ENCODE measurements around the gene MAN2B2.

MAN2B2 gene

DNA sequence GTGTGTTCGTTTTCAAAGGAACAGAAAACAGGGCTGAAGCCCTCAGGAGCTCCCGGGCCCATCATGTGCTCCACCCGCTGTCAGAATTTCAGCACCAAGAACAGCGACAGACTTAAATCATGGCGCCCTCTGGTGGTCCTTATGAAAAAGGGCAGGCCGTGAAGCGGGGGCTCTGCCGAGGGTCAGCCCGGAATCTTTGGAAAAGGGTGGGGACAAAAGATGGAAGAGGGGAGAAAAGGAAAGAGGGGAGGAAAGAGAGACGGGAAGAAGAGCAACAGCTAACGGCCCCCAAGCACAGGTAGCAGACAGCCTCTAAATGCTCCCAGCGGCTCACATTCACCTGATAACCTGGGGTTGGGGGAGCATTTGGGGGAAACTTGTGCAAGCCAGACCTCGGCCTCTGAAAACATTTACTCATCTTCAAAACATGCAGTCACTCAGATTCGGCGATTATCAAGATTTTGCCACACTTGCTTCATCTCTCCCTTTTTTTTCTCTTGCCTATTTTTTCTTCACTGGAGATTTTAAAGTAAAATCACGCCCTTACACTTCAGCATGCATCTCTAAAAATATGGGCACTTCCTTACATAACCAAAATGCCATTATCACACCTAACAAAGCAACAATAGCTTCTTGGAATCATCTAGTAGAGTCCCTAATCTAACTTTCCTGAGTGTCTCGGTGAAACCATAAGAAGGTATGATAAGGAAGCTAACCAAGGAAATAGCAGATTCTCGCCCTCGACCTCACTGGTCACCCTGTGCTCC is 28.1 kb upstream of the MAN2B2 start:
- DNase-seq, result peak; percentile 43

GRCh38 chr4:6548201-6548881 is 26.6 kb upstream of the MAN2B2 start:
- DNase-seq, result no peak

GRCh38 chr4:6548882-6549230 is 26.1 kb upstream of the MAN2B2 start:
- DNase-seq, result no peak

DNA sequence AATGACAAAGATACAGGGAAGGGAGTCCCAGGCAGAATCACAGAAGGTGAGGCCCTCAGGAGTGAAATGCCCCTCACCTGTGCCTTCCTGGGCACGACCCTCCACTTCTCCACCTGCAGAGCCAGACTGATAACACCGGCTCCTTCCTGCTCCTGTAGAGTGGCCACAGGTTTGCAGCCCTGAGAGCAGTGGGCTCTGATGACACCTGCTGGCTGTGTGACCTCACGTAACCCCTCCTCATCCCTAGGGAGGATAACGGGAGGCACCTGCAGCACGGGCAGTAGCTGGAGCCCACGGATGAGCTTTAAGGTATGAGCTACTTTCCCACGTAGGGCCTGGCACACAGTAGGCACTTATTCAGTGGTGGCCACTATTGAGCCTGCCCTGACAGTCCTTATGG is 25.5 kb upstream of the MAN2B2 start:
- DNase-seq, result no peak

GRCh38 chr4:6549890-6550620 is 24.9 kb upstream of the MAN2B2 start:
- DNase-seq, result no peak

GRCh38 chr4:6550821-6551220 is 24.2 kb upstream of the MAN2B2 start:
- no peak for DNase-seq

DNA sequence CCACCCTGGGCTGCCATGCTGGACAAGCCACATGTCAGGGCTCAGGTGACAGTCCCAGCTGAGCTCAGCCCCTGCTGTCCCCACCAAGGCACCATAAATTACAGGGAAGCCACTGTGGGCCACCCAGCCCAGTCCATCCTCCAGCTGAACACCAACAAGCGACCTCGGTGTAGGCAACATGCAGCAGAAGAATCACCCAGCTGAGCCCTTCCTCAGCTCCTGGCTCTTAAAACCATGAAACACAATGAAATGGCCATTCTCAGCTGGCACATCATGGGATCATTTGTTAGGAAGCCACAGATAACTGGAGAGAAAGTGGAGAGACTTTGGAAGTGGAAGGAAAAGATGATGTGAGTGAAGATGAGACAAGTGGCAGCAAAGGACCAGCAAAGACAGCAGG is 23.3 kb upstream of the MAN2B2 start:
- no peak for DNase-seq

GRCh38 chr4:6555519-6555918 is 19.5 kb upstream of the MAN2B2 start:
- no peak for DNase-seq

GRCh38 chr4:6556263-6556662 is 18.7 kb upstream of the MAN2B2 start:
- no peak for DNase-seq

GRCh38 chr4:6557185-6557584 is 17.8 kb upstream of the MAN2B2 start:
- DNase-seq, result no peak

- DNase-seq, result no peak
These were observed 17.1 kb upstream of the MAN2B2 start for GRCh38 chr4:6557856-6558255.

GRCh38 chr4:6560416-6561172 is 14.4 kb upstream of the MAN2B2 start:
- DNase-seq, result no peak

DNA sequence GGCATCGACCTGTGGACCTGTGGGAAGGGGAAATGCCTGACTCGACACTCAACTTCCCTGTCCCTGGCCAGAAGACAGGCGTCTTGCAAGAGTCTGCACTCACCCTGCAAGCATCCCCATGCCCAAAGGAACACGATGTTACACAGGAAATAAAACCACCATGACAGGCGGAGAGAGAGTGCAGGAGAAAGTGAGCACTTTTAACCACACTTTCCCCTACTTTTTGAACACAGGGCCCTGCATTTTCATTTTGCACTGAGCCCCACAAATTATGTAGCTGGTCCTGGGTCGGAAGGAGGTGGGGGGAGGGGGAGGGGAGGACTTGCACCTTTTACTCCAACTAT is 13.8 kb upstream of the MAN2B2 start:
- no peak for DNase-seq

GRCh38 chr4:6561706-6562371 is 13.2 kb upstream of the MAN2B2 start:
- no peak for DNase-seq

- no peak for DNase-seq
These were observed 11.8 kb upstream of the MAN2B2 start for GRCh38 chr4:6562931-6563901.

DNA sequence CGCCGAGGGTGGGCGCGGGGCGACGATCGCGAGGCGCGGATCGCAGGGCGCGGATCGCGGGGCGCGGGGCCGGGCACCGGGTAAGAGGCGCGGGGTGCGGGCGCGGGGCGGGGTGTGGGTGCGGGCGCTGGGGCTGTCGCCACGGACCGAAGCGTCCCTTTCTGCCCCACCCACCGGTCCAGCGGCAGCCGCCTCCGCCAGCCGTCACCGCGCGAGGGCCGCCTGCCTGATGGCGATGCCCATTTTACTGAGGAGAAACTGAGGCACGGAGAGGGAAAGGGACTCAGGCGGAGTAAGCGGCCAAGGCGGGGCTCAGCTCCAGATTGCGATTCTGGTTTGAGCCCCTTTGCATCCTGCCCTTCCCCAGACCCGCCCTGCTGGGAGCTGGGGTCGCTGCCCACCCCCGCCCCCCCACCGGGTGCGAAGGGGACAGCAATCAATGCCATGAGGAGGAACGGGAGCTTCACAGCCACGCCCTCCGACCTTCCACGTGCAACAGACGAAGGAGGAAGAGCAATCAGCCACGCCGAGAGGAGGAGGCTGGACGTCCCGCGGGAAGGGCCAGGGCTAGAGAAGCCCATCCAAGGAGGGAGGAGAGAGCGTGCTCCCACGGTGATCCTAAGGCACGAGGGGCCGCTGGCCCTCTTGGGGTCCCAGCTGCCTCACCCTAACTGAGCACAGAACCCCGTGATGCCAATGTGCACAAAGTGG is 10.9 kb upstream of the MAN2B2 start:
- DNase-seq, result no peak

DNA sequence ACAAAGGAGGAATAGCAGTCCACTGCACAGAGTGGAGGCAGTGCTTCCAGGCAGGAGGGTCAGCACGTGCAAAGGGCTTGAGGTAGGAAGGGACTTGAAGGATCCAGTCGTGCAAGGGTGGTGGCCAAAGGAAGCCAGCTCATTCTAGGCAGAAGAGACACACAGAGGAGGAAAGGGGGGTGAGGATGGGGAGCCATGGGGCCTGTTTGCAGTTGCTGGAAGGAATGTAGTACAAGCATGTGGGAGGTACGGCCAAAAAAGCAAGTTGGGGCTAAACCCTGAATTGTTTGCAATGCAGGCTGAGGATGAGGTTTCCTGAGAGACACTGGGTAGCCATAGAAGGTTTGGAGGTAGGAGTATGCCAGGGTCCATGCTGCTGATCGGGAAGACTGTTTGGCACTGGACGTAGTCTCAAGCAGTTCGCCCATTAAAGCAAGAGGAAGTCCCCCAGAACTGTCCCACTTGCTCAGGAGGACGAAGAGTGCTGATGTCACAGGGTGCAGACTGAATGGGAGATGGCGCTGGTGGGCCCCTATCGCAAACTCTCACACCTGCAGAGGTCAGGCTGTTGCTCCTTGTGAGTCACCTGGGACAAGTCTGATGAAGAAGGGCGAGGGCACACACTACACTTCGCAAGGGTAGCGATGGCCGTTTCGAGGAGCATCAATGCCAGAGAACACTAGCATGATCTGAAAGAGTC is 9.1 kb upstream of the MAN2B2 start:
- no peak for DNase-seq

DNA sequence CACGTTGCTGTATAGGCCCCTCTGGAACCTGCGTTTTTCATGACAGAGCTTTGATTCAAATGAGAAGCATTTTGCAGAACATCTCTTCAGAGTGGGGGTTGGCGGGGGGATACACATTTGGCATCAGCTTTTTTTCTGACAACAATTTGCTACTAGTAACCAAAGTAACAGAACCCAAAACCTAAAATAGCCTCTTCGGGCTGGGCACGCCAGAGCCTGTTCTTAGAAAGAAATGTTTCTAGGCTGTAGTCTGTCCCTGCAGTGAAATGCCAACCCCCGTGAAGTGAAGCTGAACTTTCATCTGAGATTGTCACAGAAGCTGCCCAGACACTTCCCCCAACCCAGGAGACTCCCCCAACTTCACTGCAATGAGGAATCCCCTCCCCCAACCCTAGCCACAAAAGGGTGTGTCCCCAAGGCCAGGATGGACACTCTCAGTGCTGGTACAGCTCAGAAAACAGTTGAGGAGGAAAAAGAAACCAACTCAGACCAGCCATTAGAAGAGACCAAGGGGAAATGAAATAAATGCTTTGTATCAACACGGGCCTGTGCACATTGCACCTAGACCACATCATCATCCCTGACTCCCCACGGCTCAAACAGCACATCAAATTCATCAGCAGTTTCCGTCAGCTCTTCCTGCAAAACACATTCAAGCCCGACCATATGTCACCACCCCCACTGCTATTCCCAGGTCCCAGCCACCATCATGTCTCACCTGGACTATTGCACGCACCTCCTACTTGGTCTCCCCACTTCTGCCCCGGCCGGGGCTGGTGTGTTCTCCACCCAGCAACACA is 8.4 kb upstream of the MAN2B2 start:
- no peak for DNase-seq

GRCh38 chr4:6567218-6567617 is 7.8 kb upstream of the MAN2B2 start:
- no peak for DNase-seq
